HFF-Myc (cell line): ENCODE data around the gene ENAH.
A peak's percentile ranks its signal among the peaks of the same experiment; 100 is the strongest.

ENCODE experiments used
- DNase-seq: peaks from one replicate; pipeline ENCODE4 v3.0.0-alpha.2; 2011; ENCODE audit warnings: low read depth; ENCODE audit errors: extremely low read depth
- H3K4me3 ChIP-seq: replicated peaks from 2 replicates; pipeline ENCODE4 v1.5.1; 2011; ENCODE audit warnings: low read depth, mild to moderate bottlenecking, control low read depth, low read length
- TF ChIP-seq, protein P1 (sequence below): IDR thresholded peaks from 2 replicates; pipeline ENCODE4 v1.5.1; 2012; ENCODE audit warnings: mild to moderate bottlenecking, low read depth, low read length, control low read depth; ENCODE audit errors: missing control alignments

Gene ENAH

GRCh38 chr1:225561675-225562074, 91.2 kb downstream of the ENAH start:
- DNase-seq: no peak
- TF ChIP-seq, protein P1, sequence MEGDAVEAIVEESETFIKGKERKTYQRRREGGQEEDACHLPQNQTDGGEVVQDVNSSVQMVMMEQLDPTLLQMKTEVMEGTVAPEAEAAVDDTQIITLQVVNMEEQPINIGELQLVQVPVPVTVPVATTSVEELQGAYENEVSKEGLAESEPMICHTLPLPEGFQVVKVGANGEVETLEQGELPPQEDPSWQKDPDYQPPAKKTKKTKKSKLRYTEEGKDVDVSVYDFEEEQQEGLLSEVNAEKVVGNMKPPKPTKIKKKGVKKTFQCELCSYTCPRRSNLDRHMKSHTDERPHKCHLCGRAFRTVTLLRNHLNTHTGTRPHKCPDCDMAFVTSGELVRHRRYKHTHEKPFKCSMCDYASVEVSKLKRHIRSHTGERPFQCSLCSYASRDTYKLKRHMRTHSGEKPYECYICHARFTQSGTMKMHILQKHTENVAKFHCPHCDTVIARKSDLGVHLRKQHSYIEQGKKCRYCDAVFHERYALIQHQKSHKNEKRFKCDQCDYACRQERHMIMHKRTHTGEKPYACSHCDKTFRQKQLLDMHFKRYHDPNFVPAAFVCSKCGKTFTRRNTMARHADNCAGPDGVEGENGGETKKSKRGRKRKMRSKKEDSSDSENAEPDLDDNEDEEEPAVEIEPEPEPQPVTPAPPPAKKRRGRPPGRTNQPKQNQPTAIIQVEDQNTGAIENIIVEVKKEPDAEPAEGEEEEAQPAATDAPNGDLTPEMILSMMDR: no peak
- no peak overlapping the region for H3K4me3 ChIP-seq

GRCh38 chr1:225559902-225560301, 93.0 kb downstream of the ENAH start:
- no peak for DNase-seq
- no peak overlapping the region for H3K4me3 ChIP-seq
- TF ChIP-seq, protein P1: no peak

GRCh38 chr1:225559326-225559725, 93.6 kb downstream of the ENAH start:
- DNase-seq: no peak
- no peak overlapping the region for H3K4me3 ChIP-seq
- TF ChIP-seq, protein P1: no peak

GRCh38 chr1:225556694-225557093, 96.2 kb downstream of the ENAH start:
- no peak overlapping the region for H3K4me3 ChIP-seq
- TF ChIP-seq, protein P1: no peak
- no peak for DNase-seq

DNA sequence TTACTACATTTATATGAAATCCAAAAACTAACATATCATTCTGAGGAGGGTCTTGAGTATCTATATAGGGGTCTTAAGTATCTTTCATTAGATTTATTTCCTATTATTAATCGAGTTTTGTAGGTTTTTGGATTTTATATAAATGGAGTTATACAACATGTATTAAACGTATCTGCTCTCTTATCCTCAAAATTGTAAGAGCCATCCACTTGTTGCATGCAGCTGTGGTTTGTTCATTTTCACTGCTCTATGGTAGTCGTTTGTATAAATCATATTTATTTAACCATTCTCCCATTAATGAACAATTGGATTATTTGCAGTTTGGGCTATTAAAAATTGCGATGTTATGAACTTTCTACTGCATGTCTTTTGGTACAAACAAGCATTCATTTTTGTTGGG, 97.1 kb downstream of the ENAH start:
- H3K4me3 ChIP-seq: no peak overlapping the region
- TF ChIP-seq, protein P1: no peak
- DNase-seq: no peak

DNA sequence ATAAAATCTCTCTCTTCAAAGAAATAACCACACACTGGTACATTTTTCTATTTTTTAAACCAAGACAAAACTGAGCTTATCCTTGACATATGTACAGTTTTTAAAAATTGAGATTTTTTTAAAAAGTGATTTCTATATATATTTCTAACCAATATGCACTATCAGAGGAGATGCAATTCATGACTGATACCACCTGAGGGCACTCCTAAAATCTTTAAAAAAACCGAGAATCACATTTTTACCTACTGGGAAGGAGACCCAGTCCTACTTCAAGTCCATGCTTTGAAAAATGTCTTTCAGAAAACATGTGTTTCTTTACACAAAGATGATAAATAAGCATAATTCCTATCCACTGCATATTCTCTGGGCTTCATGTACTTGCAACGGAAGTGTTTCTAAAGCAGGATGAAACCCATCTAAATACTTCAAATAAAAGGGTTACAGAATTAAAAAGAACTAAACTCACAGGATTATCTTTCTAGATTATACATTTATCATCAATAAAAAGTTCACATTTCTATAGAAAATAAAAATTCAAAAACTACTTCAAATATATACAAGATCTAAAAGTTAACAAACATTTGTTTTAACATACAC, 98.6 kb downstream of the ENAH start:
- H3K4me3 ChIP-seq: no peak overlapping the region
- TF ChIP-seq, protein P1: peak; percentile 26
- DNase-seq: no peak

DNA sequence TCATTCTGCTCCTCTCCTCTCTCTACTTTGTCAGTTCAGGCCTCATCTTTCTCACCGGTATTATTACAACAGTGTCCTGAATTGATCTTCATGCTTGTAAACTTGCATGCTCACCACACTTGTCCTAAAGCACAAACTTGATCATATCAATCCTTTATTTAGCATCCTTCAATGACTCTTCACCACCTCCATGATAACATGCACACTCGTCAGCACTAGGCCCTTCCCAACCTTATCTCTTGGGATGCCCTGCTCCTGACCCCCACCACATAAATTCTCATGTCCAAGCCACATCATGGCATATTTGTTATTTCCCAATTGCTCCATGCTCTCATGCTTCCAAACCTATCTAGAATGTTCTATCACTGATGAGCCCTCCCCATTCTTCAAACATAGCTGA, 103.1 kb downstream of the ENAH start:
- no peak for DNase-seq
- TF ChIP-seq, protein P1: no peak
- no peak overlapping the region for H3K4me3 ChIP-seq
